Activated T-cell treated with anti-CD3 and anti-CD28 coated beads, Interleukin-2, amount 50 U/mL, for 72 hours (primary cell): ENCODE measurements around the gene TTYH3. TPM values are rescaled to one million over a fixed set of nuclear protein-coding genes. Genes with fewer than 3 reads are reported as not detected.

ENCODE experiments used
- ATAC-seq, 2 donors: fragments of 150-1000 bp; cut with Tn5 transposase; replicated peaks in 1 of 2; 2 replicates each; pipeline ENCODE4 v1.10.0; 2021; ENCODE audit warnings: moderate library complexity in 2 of 2, mild to moderate bottlenecking in 1 of 2
- DNase-seq, 2 donors: peaks; one replicate each; pipeline ENCODE4 v3.0.0; 2021 to 2022; ENCODE audit warnings: mixed read lengths in 1 of 2
- H3K27ac Mint-ChIP-seq: one replicate; pipeline ENCODE4 v1.8.0; 2022; ENCODE audit warnings: mild to moderate bottlenecking, moderate library complexity, mixed read lengths
- H3K27me3 Mint-ChIP-seq: one replicate; pipeline ENCODE4 v1.8.0; 2022; ENCODE audit warnings: low read depth, mixed read lengths
- H3K36me3 Mint-ChIP-seq, 2 donors: one replicate each; pipeline ENCODE4 v1.8.0; 2022; ENCODE audit warnings: mixed read lengths in 2 of 2, mild to moderate bottlenecking in 1 of 2; ENCODE audit not compliant: insufficient read depth in 2 of 2
- H3K4me1 Mint-ChIP-seq: one replicate; pipeline ENCODE4 v1.8.0; 2022; ENCODE audit warnings: low read depth, mixed read lengths
- H3K4me3 Mint-ChIP-seq, 2 donors: one replicate each; pipeline ENCODE4 v1.8.0; 2022; ENCODE audit warnings: mild to moderate bottlenecking in 2 of 2, mixed read lengths in 2 of 2, moderate library complexity in 2 of 2
- H3K9me3 Mint-ChIP-seq, 2 donors: one replicate each; pipeline ENCODE4 v1.8.0; 2022; ENCODE audit warnings: mixed read lengths in 2 of 2
- total RNA-seq, 2 donors: library from RNA; stranded (reverse); gene quantifications; one replicate each; pipeline ENCODE4 v1.2.3, GENCODE V29; 2022

The TTYH3 gene
- total RNA-seq, 2 donors from 2014 or later = 30.0 to 36.4 TPM

GRCh38 chr7:2646680-2647571 lies 15.1 kb downstream of the TTYH3 start:
- ATAC-seq = no peak
- Mint-ChIP-seq H3K4me3 (no peak overlapping the region), H3K36me3 (no peaks in the 10 kb centered on the region), H3K27ac (no peak overlapping the region), H3K4me1 (peaks cover 17% of the 10 kb centered on the region), H3K27me3 (no peaks in the 10 kb centered on the region), H3K9me3 (no peaks in the 10 kb centered on the region)
- DNase-seq = no peak

GRCh38 chr7:2647594-2648172 lies 15.9 kb downstream of the TTYH3 start:
- ATAC-seq (no peak), DNase-seq (no peak)
- no peaks in the 10 kb centered on the region for H3K36me3 Mint-ChIP-seq
- H3K9me3 Mint-ChIP-seq = no peaks in the 10 kb centered on the region
- H3K4me1 Mint-ChIP-seq = peaks cover 17% of the 10 kb centered on the region
- no peak overlapping the region for H3K4me3 Mint-ChIP-seq
- H3K27me3 Mint-ChIP-seq = no peaks in the 10 kb centered on the region
- H3K27ac Mint-ChIP-seq = no peak overlapping the region

- Mint-ChIP-seq H3K9me3 (no peaks in the 10 kb centered on the region), H3K27me3 (no peaks in the 10 kb centered on the region), H3K4me1 (peaks cover 15% of the 10 kb centered on the region), H3K27ac (no peak overlapping the region), H3K36me3 (no peaks in the 10 kb centered on the region), H3K4me3 (no peak overlapping the region)
- ATAC-seq (no peak), DNase-seq (no peak)
These were observed 17.5 kb downstream of the TTYH3 start for GRCh38 chr7:2649139-2649838.

GRCh38 chr7:2649991-2650390 lies 18.2 kb downstream of the TTYH3 start:
- DNase-seq (no peak), ATAC-seq (no peak)
- H3K4me3 Mint-ChIP-seq = no peak overlapping the region
- peaks cover 8% of the 10 kb centered on the region for H3K4me1 Mint-ChIP-seq
- no peaks in the 10 kb centered on the region for H3K9me3 Mint-ChIP-seq
- no peak overlapping the region for H3K27ac Mint-ChIP-seq
- H3K27me3 Mint-ChIP-seq = no peaks in the 10 kb centered on the region
- no peaks in the 10 kb centered on the region for H3K36me3 Mint-ChIP-seq

- ATAC-seq (no peak), DNase-seq (no peak)
- H3K9me3 Mint-ChIP-seq = no peaks in the 10 kb centered on the region
- H3K4me1 Mint-ChIP-seq = peaks cover 3% of the 10 kb centered on the region
- H3K36me3 Mint-ChIP-seq = no peaks in the 10 kb centered on the region
- no peak overlapping the region for H3K4me3 Mint-ChIP-seq
- no peaks in the 10 kb centered on the region for H3K27me3 Mint-ChIP-seq
- H3K27ac Mint-ChIP-seq = no peak overlapping the region
These were observed 18.7 kb downstream of the TTYH3 start for GRCh38 chr7:2650451-2650850.

GRCh38 chr7:2651336-2651735 lies 19.6 kb downstream of the TTYH3 start:
- H3K27ac Mint-ChIP-seq = no peak overlapping the region
- no peaks in the 10 kb centered on the region for H3K36me3 Mint-ChIP-seq
- no peak overlapping the region for H3K4me3 Mint-ChIP-seq
- DNase-seq (no peak), ATAC-seq (no peak)
- H3K9me3 Mint-ChIP-seq = no peaks in the 10 kb centered on the region
- H3K4me1 Mint-ChIP-seq = no peaks in the 10 kb centered on the region
- no peaks in the 10 kb centered on the region for H3K27me3 Mint-ChIP-seq

GRCh38 chr7:2651847-2652735 lies 20.3 kb downstream of the TTYH3 start:
- Mint-ChIP-seq H3K27me3 (no peaks in the 10 kb centered on the region), H3K9me3 (no peaks in the 10 kb centered on the region), H3K4me1 (no peaks in the 10 kb centered on the region), H3K4me3 (no peak overlapping the region), H3K36me3 (no peaks in the 10 kb centered on the region), H3K27ac (no peak overlapping the region)
- DNase-seq (no peak), ATAC-seq (no peak)

GRCh38 chr7:2652736-2653060 lies 20.9 kb downstream of the TTYH3 start:
- Mint-ChIP-seq H3K9me3 (no peaks in the 10 kb centered on the region), H3K27me3 (no peaks in the 10 kb centered on the region)

GRCh38 chr7:2654059-2654458 lies 22.3 kb downstream of the TTYH3 start:
- Mint-ChIP-seq H3K27me3 (no peaks in the 10 kb centered on the region), H3K27ac (no peak overlapping the region), H3K4me3 (no peak overlapping the region), H3K4me1 (no peaks in the 10 kb centered on the region), H3K9me3 (no peaks in the 10 kb centered on the region), H3K36me3 (no peaks in the 10 kb centered on the region)
- no peak for DNase-seq
- no peak for ATAC-seq

More at GRCh38 chr7:2652736-2653060, 20.9 kb downstream of the TTYH3 start:
- Mint-ChIP-seq H3K4me1 (no peaks in the 10 kb centered on the region), H3K36me3 (no peaks in the 10 kb centered on the region), H3K27ac (no peak overlapping the region), H3K4me3 (no peak overlapping the region)
- no peak for ATAC-seq
- DNase-seq = no peak

- DNase-seq (no peak), ATAC-seq (no peak)
- Mint-ChIP-seq H3K4me1 (no peaks in the 10 kb centered on the region), H3K9me3 (no peaks in the 10 kb centered on the region), H3K27ac (no peak overlapping the region), H3K27me3 (no peaks in the 10 kb centered on the region), H3K36me3 (no peaks in the 10 kb centered on the region), H3K4me3 (no peak overlapping the region)
These were observed 24.3 kb downstream of the TTYH3 start for GRCh38 chr7:2655870-2656614.

- Mint-ChIP-seq H3K36me3 (no peaks in the 10 kb centered on the region), H3K27me3 (no peaks in the 10 kb centered on the region), H3K27ac (no peak overlapping the region), H3K4me3 (no peak overlapping the region), H3K9me3 (no peaks in the 10 kb centered on the region), H3K4me1 (no peaks in the 10 kb centered on the region)
- DNase-seq = no peak
- ATAC-seq = no peak
These were observed 25.4 kb downstream of the TTYH3 start for GRCh38 chr7:2657208-2657607.

GRCh38 chr7:2657920-2658671 lies 26.3 kb downstream of the TTYH3 start:
- H3K4me1 Mint-ChIP-seq = no peaks in the 10 kb centered on the region
- no peak overlapping the region for H3K4me3 Mint-ChIP-seq
- no peak overlapping the region for H3K27ac Mint-ChIP-seq
- no peaks in the 10 kb centered on the region for H3K27me3 Mint-ChIP-seq
- no peaks in the 10 kb centered on the region for H3K36me3 Mint-ChIP-seq
- ATAC-seq (no peak), DNase-seq (no peak)
- no peaks in the 10 kb centered on the region for H3K9me3 Mint-ChIP-seq
